ENCODE data around the gene CDC42BPB.

The CDC42BPB gene

GRCh38 chr14:103019826-103020225 lies 37.5 kb downstream of the CDC42BPB start:
- DNase-seq (ENCODE audit: low read depth): no peak

GRCh38 chr14:103019236-103019635 lies 38.1 kb downstream of the CDC42BPB start:
- DNase-seq (ENCODE audit: low read depth): no peak

DNA sequence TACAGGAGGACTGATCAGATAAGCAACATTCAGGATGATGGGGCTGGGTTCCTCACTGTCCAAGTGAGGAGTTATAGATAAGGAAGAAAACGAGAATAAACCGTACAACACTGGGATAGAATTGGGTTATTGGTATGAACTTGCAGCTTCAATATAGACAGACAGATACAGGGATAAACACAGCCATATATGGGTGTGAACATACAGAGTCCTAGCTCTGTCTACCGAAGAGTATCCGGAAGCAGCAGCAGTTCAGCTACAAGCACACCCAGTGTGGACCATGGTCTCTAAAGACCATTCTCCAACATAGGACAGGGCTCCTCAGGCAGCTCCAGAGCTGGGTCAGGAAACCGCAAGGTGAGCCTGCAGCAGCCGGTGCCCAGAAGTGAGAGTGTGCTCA lies 40.8 kb downstream of the CDC42BPB start:
- no peak for DNase-seq (ENCODE audit: low read depth)

DNA sequence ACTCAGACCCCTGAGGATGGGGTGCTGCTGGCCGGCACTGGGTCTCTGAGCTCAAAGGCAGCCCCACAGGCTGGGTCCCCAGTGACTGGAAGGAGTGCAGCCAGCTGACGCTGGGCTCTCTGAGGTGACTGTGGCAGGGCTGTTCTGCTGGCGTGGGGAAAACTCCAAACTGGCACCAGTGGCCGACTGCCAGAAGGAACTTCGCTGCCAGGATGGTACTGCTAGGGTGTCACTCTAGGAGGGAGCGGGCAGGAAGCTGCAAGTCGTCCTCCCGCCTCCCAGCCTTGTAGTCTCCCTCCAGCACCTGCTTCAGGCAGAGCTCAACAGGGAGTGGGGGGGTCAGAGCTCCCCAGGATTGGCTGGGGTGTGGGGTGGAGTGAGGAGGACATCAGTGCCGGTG lies 41.3 kb downstream of the CDC42BPB start:
- no peak for DNase-seq (ENCODE audit: low read depth)

DNA sequence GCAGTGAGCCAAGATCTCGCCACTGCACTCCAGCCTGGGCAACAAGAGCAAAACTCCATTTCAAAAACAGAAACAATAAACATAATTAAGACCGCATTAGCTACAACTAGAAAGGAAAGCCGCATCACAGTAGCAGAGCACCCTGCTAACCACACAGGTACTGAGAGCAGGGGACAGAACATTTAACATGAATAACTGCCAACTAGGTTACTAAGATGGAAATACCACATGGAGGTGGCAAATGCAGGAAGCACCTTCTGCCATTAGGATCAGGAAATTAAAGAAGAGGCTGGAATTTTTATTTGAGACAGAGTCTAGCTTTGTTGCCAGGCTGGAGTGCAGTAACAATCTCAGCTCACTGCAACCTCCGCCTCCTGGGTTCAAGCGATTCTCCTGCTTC lies 41.9 kb downstream of the CDC42BPB start:
- no peak for DNase-seq (ENCODE audit: low read depth)

DNA sequence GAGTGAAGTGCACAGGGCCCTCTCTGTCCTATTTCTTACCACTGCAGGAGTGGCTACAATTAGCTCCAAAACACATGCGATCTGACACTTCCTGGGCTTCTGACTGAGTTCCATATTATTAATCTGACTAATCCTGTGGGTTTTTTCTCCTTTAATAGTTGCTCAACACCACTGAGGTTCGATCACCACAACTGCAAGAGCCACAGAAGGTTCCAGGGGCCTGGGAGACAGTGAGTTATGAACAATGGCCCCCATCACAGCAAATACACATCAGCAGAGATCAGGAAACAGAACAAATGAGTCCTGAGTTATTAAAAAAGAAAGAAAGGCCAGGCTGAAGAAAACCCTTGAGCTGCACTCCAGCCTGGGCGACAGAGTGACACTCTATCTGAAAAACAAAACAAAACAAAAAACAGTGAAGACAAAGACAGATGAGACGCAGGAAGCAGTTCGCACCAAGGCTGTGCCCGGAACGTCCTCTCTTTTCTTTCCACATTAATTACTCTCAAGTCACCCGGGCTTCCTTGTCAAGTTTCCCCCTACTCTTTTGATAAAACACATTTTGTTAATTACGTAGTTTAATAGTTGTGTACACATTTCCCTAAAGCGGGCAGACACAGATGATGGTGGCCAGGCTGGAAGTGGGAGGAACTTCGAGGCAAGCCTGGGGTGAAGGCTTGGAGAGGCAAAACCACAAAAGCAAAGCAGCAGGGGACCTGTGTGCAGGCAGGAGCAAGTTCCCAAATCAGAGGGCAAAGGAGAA lies 42.7 kb downstream of the CDC42BPB start:
- DNase-seq (ENCODE audit: low read depth): no peak

GRCh38 chr14:103013028-103013427 lies 44.3 kb downstream of the CDC42BPB start:
- DNase-seq (ENCODE audit: low read depth): no peak

GRCh38 chr14:103009559-103009958 lies 47.8 kb downstream of the CDC42BPB start:
- DNase-seq (ENCODE audit: low read depth): no peak

DNA sequence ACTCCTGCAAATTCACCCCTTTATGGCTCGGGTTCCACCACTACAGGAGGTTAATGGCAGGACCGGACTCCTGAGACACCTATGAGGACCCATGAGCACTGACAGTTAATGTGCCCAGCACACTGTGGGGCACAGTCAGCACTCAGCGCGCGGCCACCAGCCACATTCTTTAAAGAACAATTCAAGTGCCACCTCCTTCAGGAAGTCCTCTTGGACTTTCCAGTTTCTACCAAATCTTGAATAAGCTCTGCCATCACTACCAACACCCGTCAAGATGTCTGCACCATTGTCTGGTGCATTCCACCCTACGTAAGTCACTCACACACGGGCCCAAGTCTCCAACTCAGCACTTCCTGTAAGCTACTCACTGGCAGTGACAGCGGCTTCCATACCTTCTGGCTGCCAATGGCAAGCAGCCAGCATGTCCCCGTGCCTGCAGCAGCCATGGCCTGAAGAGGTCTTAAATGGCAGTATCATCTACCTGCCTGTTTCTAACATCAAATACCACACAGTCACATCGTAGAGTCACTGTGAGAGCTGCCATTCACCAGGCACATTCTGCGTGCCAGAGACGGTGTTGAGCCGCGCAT lies 48.5 kb downstream of the CDC42BPB start:
- no peak for DNase-seq (ENCODE audit: low read depth)

DNA sequence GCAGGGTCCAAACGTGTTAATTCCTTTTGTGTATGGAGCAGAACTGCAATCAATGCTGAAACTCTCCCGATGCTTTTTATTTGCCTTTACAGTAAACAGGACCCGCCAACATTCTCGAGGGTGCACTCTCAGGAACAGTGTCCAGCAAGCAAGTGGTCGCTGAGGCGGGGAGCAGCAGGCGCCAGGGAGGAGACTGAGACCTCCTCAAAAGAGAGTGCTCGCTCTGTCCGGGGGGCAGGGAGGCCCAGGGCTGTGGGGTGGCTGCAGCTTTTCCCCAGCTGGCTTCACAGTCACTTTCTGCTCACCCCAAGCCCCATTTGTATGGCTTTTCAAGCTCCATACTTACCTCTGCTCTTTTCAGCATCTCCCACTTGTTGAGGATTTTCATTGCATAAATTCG lies 49.2 kb downstream of the CDC42BPB start:
- DNase-seq (ENCODE audit: low read depth): no peak

- no peak for DNase-seq (ENCODE audit: low read depth)
Observed at GRCh38 chr14:103007555-103007954, 49.8 kb downstream of the CDC42BPB start.

DNA sequence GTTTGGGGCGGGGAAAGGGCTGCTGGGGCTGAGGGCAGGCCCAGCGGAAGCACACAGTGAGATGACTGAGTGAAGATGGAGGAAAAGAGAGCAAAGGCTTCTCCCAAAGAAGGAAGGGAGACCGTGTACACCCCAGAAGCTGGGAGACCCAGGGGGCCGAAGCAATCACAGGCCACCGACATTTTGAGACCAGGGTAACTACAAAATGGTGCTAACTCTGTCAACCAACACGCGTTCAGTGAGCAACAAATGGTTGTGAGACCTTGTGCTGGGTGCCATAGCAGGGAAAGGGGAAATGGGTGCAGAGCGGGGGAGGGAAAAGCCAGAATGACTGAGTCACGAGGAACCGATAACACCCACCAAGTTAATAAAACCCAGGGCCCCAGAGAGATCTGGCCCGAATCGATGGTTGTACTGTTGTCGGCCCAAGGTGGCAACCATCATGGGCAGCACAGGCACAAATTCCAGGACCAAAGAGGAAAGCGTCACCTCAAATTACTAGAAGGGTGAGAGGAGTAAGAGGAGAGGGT lies 50.3 kb downstream of the CDC42BPB start:
- no peak for DNase-seq (ENCODE audit: low read depth)

- DNase-seq (ENCODE audit: low read depth): no peak
Observed at GRCh38 chr14:103006106-103006505, 51.2 kb downstream of the CDC42BPB start.

DNA sequence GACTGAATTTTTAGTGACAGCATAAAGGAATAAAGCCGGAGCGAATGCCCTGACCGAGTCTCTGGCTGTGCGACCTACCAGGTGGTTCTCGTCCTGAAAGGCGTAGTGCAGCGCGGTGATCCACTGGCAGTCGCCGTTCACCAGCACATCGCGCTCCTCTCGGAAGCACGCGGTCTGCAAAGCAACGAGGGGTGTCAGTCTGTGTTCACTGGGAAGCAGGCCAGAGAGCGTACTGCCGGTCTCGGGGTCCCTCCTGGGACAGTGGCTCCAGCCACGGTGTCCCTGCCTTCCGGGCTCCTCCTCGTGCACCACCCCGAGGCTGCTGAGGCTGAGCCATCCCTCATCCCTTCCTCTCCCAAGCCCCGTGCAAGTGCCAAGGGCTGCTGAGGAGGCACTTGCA lies 53.5 kb downstream of the CDC42BPB start:
- DNase-seq (ENCODE audit: low read depth): no peak

DNA sequence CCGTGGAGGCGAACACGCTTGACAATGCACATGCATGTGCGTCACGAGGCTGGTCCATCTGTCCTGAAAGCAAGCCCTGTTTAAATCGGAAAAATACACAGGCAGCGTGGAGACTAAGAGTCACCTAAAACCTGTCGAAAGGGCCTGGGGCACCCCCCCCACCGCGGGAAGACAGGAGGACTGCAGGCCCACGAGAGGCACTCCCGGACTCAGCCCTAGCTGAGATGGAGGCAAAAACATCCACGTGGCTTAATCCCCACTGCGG lies 54.1 kb downstream of the CDC42BPB start:
- no peak for DNase-seq (ENCODE audit: low read depth)

DNA sequence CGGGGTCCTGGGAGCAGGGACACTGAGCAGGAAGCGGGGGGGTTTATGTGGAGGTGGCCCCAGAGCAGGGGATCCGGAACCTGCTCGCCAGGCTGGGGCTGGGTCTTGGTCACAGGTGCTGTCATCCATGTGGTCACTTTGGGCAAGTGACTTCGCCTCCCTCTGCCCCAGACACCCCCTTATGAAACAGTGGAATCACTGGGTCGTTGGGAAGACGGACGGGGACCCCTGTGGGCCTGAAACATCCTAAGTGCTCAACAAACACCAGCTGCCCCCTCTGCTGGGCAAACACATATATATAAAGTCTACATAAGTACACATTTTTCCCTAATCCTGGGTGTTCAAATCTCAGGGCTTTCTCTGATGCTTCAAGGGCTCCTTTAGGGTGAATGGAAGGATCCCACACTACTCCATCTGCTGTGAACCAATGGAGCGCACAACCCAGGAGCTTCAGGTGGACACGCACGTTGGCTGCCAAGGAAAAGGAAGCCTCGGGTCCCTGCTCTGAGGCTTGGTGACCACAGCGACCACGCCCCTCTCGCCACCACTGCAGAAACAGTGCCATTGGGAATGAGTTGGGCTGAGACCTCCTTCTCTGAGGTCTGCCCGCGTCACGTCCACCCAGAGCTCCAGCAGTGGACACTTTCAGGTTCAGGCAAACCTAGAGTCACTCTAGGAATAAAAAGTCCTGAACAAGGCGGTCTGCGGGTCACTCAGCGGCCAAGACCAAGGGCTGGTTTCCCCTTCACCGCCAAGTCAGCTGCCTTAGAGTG lies 54.6 kb downstream of the CDC42BPB start:
- DNase-seq (ENCODE audit: low read depth): no peak

DNA sequence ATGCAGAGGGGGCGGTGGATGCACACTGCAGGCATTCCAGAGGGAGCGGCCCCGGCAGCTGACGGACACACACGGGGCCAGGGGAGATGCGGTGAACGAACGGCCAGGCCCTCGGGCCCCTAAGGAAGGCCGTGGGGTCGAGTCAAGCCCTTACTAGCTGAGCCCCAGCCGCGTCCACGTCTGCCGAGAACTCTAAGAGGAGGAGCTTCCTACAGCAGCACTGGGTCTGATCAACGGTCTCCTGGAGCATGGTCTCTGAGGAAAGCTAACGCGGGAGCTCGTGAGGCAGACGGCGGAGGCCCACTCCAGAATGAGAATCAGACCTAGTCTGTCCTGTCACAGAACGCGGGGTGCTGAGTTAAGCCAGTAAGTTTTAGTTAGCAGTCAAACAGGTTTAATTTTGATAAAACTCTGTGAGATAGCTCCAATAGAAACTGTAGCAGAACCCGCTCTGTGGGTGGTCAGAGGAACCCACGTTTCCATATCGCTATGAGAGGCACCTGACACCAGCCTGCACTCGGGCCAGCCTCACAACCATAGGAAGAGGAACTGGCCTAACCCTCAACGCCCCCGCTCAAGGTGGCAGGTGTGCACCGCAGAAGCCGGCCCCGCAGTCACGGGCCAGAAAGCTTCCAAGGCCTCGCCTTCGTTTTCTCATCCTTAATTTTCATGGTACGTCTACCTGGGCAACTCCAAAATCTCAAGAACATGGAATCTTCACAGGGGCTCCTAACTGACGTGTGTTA lies 55.5 kb downstream of the CDC42BPB start:
- DNase-seq (ENCODE audit: low read depth): no peak

- no peak for DNase-seq (ENCODE audit: low read depth)
Observed at GRCh38 chr14:103001226-103001625, 56.1 kb downstream of the CDC42BPB start.

DNA sequence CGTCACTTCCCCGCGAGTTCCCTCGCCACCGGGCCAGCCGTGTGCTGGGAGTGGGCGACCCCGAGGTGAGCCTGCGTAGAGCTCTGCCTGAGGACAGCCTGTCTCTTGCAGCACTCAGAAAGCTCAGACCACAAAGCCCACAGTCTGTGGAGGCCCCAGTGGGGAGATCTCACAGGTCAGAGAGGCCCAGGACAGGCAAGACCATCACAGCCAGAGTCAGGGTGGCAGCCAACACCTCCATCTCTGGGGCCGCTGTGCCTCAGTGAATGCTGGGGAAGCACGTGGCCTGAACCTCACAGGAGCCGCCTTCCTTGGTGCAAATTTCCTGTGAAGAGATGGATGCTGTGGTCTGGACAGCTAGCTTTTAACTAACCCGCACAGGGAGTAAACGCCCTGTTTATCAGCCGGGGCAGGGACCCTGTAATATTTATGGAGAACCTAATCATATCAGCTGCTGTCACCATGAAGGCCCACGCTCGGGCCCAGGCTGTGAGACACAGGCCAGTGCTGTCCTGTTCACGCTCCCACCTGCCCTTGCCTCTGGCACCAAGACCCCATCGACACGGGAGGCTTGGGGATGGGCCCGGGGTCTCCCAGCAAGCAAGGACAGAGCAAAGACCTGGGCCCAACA lies 56.9 kb downstream of the CDC42BPB start:
- DNase-seq (ENCODE audit: low read depth): no peak

GRCh38 chr14:102999227-102999895 lies 58.0 kb downstream of the CDC42BPB start:
- DNase-seq (ENCODE audit: low read depth): no peak

GRCh38 chr14:102998393-102998792 lies 59.0 kb downstream of the CDC42BPB start:
- DNase-seq (ENCODE audit: low read depth): no peak

Data from activated T-cell treated with anti-CD3 and anti-CD28 coated beads for 48 hours (primary cell).